Neural cell (in vitro differentiated cells): ENCODE measurements around the gene TRIM63. TPM values are rescaled to one million over a fixed set of nuclear protein-coding genes. Genes with fewer than 3 reads are reported as not detected.
A peak's percentile ranks its signal among the peaks of the same experiment; 100 is the strongest.

Experiments
- H2AFZ ChIP-seq: fragments of 200-600, 300-800 bp; sonication (generic), shearing (Covaris generic); 2 replicates; pipeline ENCODE4 v1.6.0; 2014; ENCODE audit warnings: low read depth, mild to moderate bottlenecking, antibody characterized with exemption, low read length, moderate library complexity
- H3F3A ChIP-seq: fragments of 200-600 bp; shearing (Covaris generic); 2 replicates; pipeline ENCODE4 v1.6.1; 2016; ENCODE audit warnings: mild to moderate bottlenecking, moderate library complexity, mixed read lengths, antibody characterized with exemption, low read length; ENCODE audit not compliant: insufficient read depth, poor library complexity, severe bottlenecking
- H3K27ac ChIP-seq: fragments of 200-600, 300-800 bp; sonication (generic), shearing (Covaris generic); 2 replicates; pipeline ENCODE4 v1.5.1; 2014; ENCODE audit warnings: mild to moderate bottlenecking, low read length, moderate library complexity
- H3K27me3 ChIP-seq: fragments of 300-800, 200-600 bp; sonication (generic), shearing (Covaris generic); 2 replicates; pipeline ENCODE4 v1.6.0; 2014; ENCODE audit warnings: mild to moderate bottlenecking, low read depth, low read length, moderate library complexity; ENCODE audit not compliant: insufficient read depth
- H3K36me3 ChIP-seq: fragments of 300-800, 200-600 bp; sonication (generic), shearing (Covaris generic); 2 replicates; pipeline ENCODE4 v1.5.1; 2014; ENCODE audit warnings: mild to moderate bottlenecking, antibody characterized with exemption, low read length, moderate library complexity; ENCODE audit not compliant: insufficient read depth
- H3K4me2 ChIP-seq: fragments of 300-800, 200-600 bp; sonication (generic), shearing (Covaris generic); 2 replicates; pipeline ENCODE4 v1.6.0; 2014; ENCODE audit warnings: mild to moderate bottlenecking, low read length
- H3K4me3 ChIP-seq: fragments of 300-800, 200-600 bp; sonication (generic), shearing (Covaris generic); 2 replicates; pipeline ENCODE4 v1.5.1; 2014; ENCODE audit warnings: mild to moderate bottlenecking, low read length, moderate library complexity
- H3K79me2 ChIP-seq: fragments of 200-600 bp; shearing (Covaris generic); replicated peaks from 2 replicates; pipeline ENCODE4 v1.6.0; 2014; ENCODE audit warnings: mild to moderate bottlenecking, low read length, moderate library complexity; ENCODE audit not compliant: insufficient read depth
- H3K9ac ChIP-seq: fragments of 300-800, 200-600 bp; sonication (generic), shearing (Covaris generic); 2 replicates; pipeline ENCODE4 v1.6.1; 2016; ENCODE audit warnings: mild to moderate bottlenecking, low read length, mixed read lengths
- H3K9me2 ChIP-seq: fragments of 200-600 bp; shearing (Covaris generic); 2 replicates; pipeline ENCODE4 v1.6.1; 2016; ENCODE audit warnings: mild to moderate bottlenecking, low read length, mixed read lengths; ENCODE audit not compliant: insufficient read depth
- H3K9me3 ChIP-seq: fragments of 200-600, 300-800 bp; sonication (generic), shearing (Covaris generic); 2 replicates; pipeline ENCODE4 v1.6.1; 2016; ENCODE audit warnings: mild to moderate bottlenecking, mixed run types, low read length, moderate library complexity, mixed read lengths
- H4K20me1 ChIP-seq: fragments of 200-600 bp; shearing (Covaris generic); 2 replicates; pipeline ENCODE4 v1.6.1; 2016; ENCODE audit warnings: mild to moderate bottlenecking, mixed run types; ENCODE audit not compliant: insufficient read depth
- CTCF ChIP-seq: fragments of 450-650 bp; IDR thresholded peaks from 2 replicates; pipeline ENCODE4 v1.5.1; 2014; ENCODE audit warnings: antibody characterized with exemption, mild to moderate bottlenecking, moderate library complexity; ENCODE audit not compliant: poor library complexity, severe bottlenecking
- EP300 ChIP-seq: fragments of 450-650 bp; conservative IDR thresholded peaks from 2 replicates; pipeline ENCODE4 v1.6.1; 2014; ENCODE audit warnings: antibody characterized with exemption, mild to moderate bottlenecking, moderate library complexity; ENCODE audit not compliant: poor library complexity, severe bottlenecking
- EZH2 ChIP-seq: fragments of 200-600, 300-800 bp; shearing (Covaris generic), sonication (generic); IDR thresholded peaks from 2 replicates; pipeline ENCODE4 v1.6.1; 2014; ENCODE audit warnings: antibody characterized with exemption, low read length, borderline replicate concordance, mild to moderate bottlenecking; ENCODE audit not compliant: insufficient read depth, poor library complexity, severe bottlenecking
- MXI1 ChIP-seq: fragments of 450-650 bp; conservative IDR thresholded peaks from 2 replicates; pipeline ENCODE4 v1.6.1; 2014; ENCODE audit warnings: antibody characterized with exemption, mild to moderate bottlenecking; ENCODE audit not compliant: poor library complexity, severe bottlenecking
- POLR2AphosphoS5 ChIP-seq: IDR thresholded peaks from 2 replicates; pipeline ENCODE4 v1.6.1; 2012
- RAD21 ChIP-seq: fragments of 450-650 bp; conservative IDR thresholded peaks from 2 replicates; pipeline ENCODE4 v1.6.1; 2014; ENCODE audit warnings: antibody characterized with exemption, mild to moderate bottlenecking, moderate library complexity
- REST ChIP-seq: IDR thresholded peaks from 2 replicates; pipeline ENCODE4 v1.6.1; 2012; ENCODE audit warnings: borderline replicate concordance
- SMC3 ChIP-seq: fragments of 450-650 bp; conservative IDR thresholded peaks from 2 replicates; pipeline ENCODE4 v1.6.1; 2014; ENCODE audit warnings: antibody characterized with exemption, mild to moderate bottlenecking, moderate library complexity; ENCODE audit not compliant: poor library complexity
- TAF1 ChIP-seq: IDR thresholded peaks from 2 replicates; pipeline ENCODE4 v1.6.1; 2012; ENCODE audit warnings: low read depth
- polyA plus RNA-seq: library from polyadenylated mRNA; depleted of rRNA; stranded (reverse); fragments of >200 nt; gene quantifications from 2 replicates; pipeline ENCODE4 v1.2.3, GENCODE V29; 2014

The TRIM63 gene
- polyA plus RNA-seq, 1 donor from 2014 or later, result not detected

- Histone ChIP-seq H3K4me3 (no peak overlapping the region), H3K9ac (no peak overlapping the region), H2AFZ (no peak overlapping the region), H3K9me2 (no peaks in the 10 kb centered on the region), H3F3A (no peaks in the 10 kb centered on the region), H3K79me2 (no peaks in the 10 kb centered on the region), H3K27ac (no peak overlapping the region), H3K9me3 (no peaks in the 10 kb centered on the region), H3K27me3 (no peaks in the 10 kb centered on the region), H3K36me3 (no peaks in the 10 kb centered on the region), H4K20me1 (no peaks in the 10 kb centered on the region), H3K4me2 (no peak overlapping the region)
- no peak for TF ChIP-seq TAF1
Observed at GRCh38 chr1:26017606-26018005, 49.8 kb downstream of the TRIM63 start.

GRCh38 chr1:26016953-26017545 is 50.4 kb downstream of the TRIM63 start:
- Histone ChIP-seq H3K4me2 (no peak overlapping the region), H3K79me2 (no peaks in the 10 kb centered on the region), H3K9me2 (no peaks in the 10 kb centered on the region), H3K4me3 (peak overlapping the region; percentile 49), H3K27me3 (no peaks in the 10 kb centered on the region), H3K9ac (peak overlapping the region; percentile 39), H3K9me3 (no peaks in the 10 kb centered on the region), H3K27ac (peak overlapping the region; percentile 60), H3K36me3 (no peaks in the 10 kb centered on the region), H4K20me1 (no peaks in the 10 kb centered on the region), H3F3A (no peaks in the 10 kb centered on the region), H2AFZ (peak overlapping the region; percentile 27)
- TF ChIP-seq REST (no peak), TAF1 (no peak), MXI1 (no peak), RAD21 (no peak), POLR2AphosphoS5 (no peak), SMC3 (no peak), EZH2 (no peak), EP300 (no peak), CTCF (no peak)
